Measurements from ENCODE around the gene WASHC2A. TPM values are rescaled to one million over a fixed set of nuclear protein-coding genes. Genes with fewer than 3 reads are reported as not detected.

Gene WASHC2A, protein sequence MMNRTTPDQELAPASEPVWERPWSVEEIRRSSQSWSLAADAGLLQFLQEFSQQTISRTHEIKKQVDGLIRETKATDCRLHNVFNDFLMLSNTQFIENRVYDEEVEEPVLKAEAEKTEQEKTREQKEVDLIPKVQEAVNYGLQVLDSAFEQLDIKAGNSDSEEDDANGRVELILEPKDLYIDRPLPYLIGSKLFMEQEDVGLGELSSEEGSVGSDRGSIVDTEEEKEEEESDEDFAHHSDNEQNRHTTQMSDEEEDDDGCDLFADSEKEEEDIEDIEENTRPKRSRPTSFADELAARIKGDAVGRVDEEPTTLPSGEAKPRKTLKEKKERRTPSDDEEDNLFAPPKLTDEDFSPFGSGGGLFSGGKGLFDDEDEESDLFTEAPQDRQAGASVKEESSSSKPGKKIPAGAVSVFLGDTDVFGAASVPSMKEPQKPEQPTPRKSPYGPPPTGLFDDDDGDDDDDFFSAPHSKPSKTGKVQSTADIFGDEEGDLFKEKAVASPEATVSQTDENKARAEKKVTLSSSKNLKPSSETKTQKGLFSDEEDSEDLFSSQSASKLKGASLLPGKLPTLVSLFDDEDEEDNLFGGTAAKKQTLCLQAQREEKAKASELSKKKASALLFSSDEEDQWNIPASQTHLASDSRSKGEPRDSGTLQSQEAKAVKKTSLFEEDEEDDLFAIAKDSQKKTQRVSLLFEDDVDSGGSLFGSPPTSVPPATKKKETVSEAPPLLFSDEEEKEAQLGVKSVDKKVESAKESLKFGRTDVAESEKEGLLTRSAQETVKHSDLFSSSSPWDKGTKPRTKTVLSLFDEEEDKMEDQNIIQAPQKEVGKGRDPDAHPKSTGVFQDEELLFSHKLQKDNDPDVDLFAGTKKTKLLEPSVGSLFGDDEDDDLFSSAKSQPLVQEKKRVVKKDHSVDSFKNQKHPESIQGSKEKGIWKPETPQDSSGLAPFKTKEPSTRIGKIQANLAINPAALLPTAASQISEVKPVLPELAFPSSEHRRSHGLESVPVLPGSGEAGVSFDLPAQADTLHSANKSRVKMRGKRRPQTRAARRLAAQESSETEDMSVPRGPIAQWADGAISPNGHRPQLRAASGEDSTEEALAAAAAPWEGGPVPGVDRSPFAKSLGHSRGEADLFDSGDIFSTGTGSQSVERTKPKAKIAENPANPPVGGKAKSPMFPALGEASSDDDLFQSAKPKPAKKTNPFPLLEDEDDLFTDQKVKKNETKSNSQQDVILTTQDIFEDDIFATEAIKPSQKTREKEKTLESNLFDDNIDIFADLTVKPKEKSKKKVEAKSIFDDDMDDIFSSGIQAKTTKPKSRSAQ (N-terminal part only)
- total RNA-seq (2022; extraction: Qiagen RNA extraction), result 11.7 to 14.6 TPM (median 12.6 TPM) in 5 replicates

GRCh38 chr10:50067546-50068351 lies at the start of gene WASHC2A:
Gene WASHC2A, plus strand, starts transcription at chr10:50067954. Its CDS starts 52 bp downstream, at chr10:50068006.

Other genes with a start within 250 kb of the WASHC2A start
- 16.7 to 22.5 TPM (median 20.0 TPM) in 5 replicates for gene PARG, start 125.9 kb upstream of the WASHC2A start, total RNA-seq (2022; extraction: Qiagen RNA extraction)
- 16.1 to 21.5 TPM (median 18.6 TPM) in 5 replicates for gene TIMM23B, start 125.9 kb upstream of the WASHC2A start, total RNA-seq (2022; extraction: Qiagen RNA extraction)
- gene AGAP6, start 79.5 kb upstream of the WASHC2A start, total RNA-seq (2022; extraction: Qiagen RNA extraction), result 5.7 to 9.2 TPM (median 8.6 TPM) in 5 replicates
- 1.7 to 3.1 TPM (median 2.8 TPM) in 5 replicates for gene ASAH2, start 183.6 kb downstream of the WASHC2A start, total RNA-seq (2022; extraction: Qiagen RNA extraction)

Measured in A549 treated with dexamethasone at 1 μM for 4 hours (cell line).